KMS-11 (cell line): ENCODE data around the gene SETBP1.

Experiments
- H2AFZ ChIP-seq: fragments of 200-600 bp; sonication (generic); 2 replicates; pipeline ENCODE4 v1.6.1; 2016; ENCODE audit warnings: antibody characterized with exemption, mixed run types, low read depth
- H3K27ac ChIP-seq: fragments of 200-600 bp; sonication (generic); 2 replicates; pipeline ENCODE4 v1.6.1; 2016; ENCODE audit warnings: mild to moderate bottlenecking, mixed run types
- H3K27me3 ChIP-seq: fragments of 200-600 bp; sonication (generic); 2 replicates; pipeline ENCODE4 v1.6.1; 2017; ENCODE audit warnings: mild to moderate bottlenecking, low read depth, mixed run types, moderate library complexity; ENCODE audit not compliant: insufficient read depth
- H3K36me3 ChIP-seq: fragments of 200-600 bp; sonication (generic); 2 replicates; pipeline ENCODE4 v1.6.1; 2017; ENCODE audit warnings: mild to moderate bottlenecking, mixed run types; ENCODE audit not compliant: insufficient read depth
- H3K4me1 ChIP-seq: fragments of 200-600 bp; sonication (generic); 2 replicates; pipeline ENCODE4 v1.6.1; 2016; ENCODE audit warnings: mild to moderate bottlenecking, low read depth, mixed run types; ENCODE audit not compliant: poor library complexity, severe bottlenecking
- H3K4me2 ChIP-seq: fragments of 200-600 bp; sonication (generic); 2 replicates; pipeline ENCODE4 v1.7.0; 2016; ENCODE audit warnings: mild to moderate bottlenecking, mixed run types
- H3K4me3 ChIP-seq: fragments of 200-600 bp; sonication (generic); IDR thresholded peaks from 2 replicates; pipeline ENCODE4 v1.6.1; 2017; ENCODE audit warnings: low read depth, low read length, mixed read lengths; ENCODE audit not compliant: insufficient read depth
- H3K79me2 ChIP-seq: fragments of 200-600 bp; sonication (generic); 2 replicates; pipeline ENCODE4 v1.6.1; 2016; ENCODE audit warnings: low read depth, mixed run types; ENCODE audit not compliant: insufficient read depth
- H3K9ac ChIP-seq: fragments of 200-600 bp; sonication (generic); 2 replicates; pipeline ENCODE4 v1.6.1; 2016; ENCODE audit warnings: mild to moderate bottlenecking, mixed run types
- H4K20me1 ChIP-seq: fragments of 200-600 bp; sonication (generic); 2 replicates; pipeline ENCODE4 v1.6.1; 2016; ENCODE audit warnings: mild to moderate bottlenecking, mixed run types; ENCODE audit not compliant: insufficient read depth
- TF ChIP-seq, protein P1 (sequence below): fragments of 200-600 bp; sonication (generic); conservative IDR thresholded peaks from 2 replicates; pipeline ENCODE4 v1.6.1; 2017; ENCODE audit warnings: low read depth, mild to moderate bottlenecking, antibody characterized with exemption, low read length, moderate library complexity, mixed read lengths

Gene SETBP1

DNA sequence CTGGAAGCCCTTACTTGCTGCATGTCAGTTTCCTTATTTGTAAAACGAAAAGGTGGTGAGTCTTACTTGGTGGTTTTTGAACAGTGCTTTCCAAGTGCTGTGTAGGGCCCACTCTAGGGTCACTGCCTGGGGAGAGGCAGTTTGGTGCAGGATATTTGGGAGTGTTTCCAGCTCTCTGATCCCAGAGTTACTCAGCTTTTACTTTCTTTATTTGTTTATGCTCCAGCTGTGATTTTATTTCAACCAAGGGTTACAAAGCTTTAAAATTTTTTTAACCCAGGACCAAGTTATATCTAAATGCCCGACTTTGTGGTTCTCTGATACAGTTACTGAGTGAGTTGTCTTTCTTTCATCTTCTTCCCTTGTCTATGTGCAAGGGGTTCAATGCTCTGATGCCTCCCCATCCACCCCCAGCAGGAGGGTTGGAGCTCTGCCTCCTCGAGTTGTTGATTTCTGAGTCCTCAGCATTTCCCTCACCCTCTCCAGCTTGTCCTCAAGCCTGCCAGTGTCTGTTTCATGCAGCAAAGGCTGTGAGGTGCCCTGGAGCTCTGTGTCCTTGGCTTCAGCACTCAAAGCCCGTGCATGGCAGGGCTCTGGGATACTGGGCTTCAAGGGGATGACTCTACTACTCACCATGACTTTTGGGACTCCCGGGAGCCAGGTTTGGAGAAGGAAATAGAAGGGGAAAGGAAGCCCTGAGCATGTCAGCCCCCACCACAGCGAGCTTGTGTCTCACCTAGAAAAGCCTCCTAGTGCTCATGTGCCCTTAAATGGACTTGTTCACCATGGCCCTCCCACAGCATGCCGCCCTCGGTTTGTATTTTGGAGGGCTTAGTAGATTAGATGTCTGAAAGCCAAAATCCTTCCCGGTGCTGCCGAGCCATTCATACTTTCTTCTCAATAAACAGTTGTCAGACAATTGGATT, 236.8 kb downstream of the SETBP1 start:
- Histone ChIP-seq H3K4me2 (no peak overlapping the region), H4K20me1 (no peaks in the 10 kb centered on the region), H3K27ac (no peak overlapping the region), H3K4me1 (peaks cover 56% of the 10 kb centered on the region), H3K36me3 (no peaks in the 10 kb centered on the region), H3K27me3 (no peaks in the 10 kb centered on the region), H3K9ac (no peak overlapping the region), H3K79me2 (peaks cover 11% of the 10 kb centered on the region; the same call in 1 of the 2 replicates), H2AFZ (no peak overlapping the region), H3K4me3 (no peak overlapping the region)
- TF ChIP-seq, protein P1, sequence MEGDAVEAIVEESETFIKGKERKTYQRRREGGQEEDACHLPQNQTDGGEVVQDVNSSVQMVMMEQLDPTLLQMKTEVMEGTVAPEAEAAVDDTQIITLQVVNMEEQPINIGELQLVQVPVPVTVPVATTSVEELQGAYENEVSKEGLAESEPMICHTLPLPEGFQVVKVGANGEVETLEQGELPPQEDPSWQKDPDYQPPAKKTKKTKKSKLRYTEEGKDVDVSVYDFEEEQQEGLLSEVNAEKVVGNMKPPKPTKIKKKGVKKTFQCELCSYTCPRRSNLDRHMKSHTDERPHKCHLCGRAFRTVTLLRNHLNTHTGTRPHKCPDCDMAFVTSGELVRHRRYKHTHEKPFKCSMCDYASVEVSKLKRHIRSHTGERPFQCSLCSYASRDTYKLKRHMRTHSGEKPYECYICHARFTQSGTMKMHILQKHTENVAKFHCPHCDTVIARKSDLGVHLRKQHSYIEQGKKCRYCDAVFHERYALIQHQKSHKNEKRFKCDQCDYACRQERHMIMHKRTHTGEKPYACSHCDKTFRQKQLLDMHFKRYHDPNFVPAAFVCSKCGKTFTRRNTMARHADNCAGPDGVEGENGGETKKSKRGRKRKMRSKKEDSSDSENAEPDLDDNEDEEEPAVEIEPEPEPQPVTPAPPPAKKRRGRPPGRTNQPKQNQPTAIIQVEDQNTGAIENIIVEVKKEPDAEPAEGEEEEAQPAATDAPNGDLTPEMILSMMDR = no peak

- peaks cover 11% of the 10 kb centered on the region; the same call in 1 of the 2 replicates for H3K79me2 ChIP-seq
- TF ChIP-seq, protein P1 = no peak
- H3K27ac ChIP-seq = no peak overlapping the region
- no peak overlapping the region for H2AFZ ChIP-seq
- H3K4me2 ChIP-seq = no peak overlapping the region
- H3K36me3 ChIP-seq = no peaks in the 10 kb centered on the region
- H3K4me3 ChIP-seq = no peak overlapping the region
- peaks cover 50% of the 10 kb centered on the region for H3K4me1 ChIP-seq
- H3K27me3 ChIP-seq = no peaks in the 10 kb centered on the region
- no peaks in the 10 kb centered on the region for H4K20me1 ChIP-seq
- H3K9ac ChIP-seq = no peak overlapping the region
Measured at GRCh38 chr18:44918142-44918476, 237.4 kb downstream of the SETBP1 start.

DNA sequence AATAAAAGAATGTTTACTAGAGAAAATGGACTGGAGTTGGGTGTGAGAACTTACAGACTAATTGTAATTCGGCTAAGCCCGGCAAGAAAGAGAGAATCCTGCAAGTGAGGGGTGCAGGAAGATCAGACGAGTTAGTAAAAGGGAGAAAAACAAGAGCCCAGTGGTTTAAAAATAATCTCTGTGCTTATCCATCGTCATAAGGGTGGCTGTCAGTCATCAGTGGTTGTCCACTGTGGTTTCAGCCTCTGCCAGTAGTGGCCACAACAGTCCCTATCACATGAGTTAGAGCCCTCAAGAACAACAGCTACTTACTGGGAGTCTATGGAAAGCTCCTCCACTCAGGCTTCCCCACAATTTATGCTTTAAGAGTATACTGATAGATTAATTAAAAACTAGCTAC, 239.8 kb downstream of the SETBP1 start:
- no peak overlapping the region for H3K9ac ChIP-seq
- H3K27me3 ChIP-seq = no peaks in the 10 kb centered on the region
- no peaks in the 10 kb centered on the region for H3K36me3 ChIP-seq
- H3K4me1 ChIP-seq = peaks cover 37% of the 10 kb centered on the region
- H3K4me2 ChIP-seq = peak overlapping the region; percentile 19; the same call in 1 of the 2 replicates
- no peak overlapping the region for H2AFZ ChIP-seq
- H4K20me1 ChIP-seq = no peaks in the 10 kb centered on the region
- no peak overlapping the region for H3K27ac ChIP-seq
- H3K79me2 ChIP-seq = peaks cover 4% of the 10 kb centered on the region; the same call in 1 of the 2 replicates
- TF ChIP-seq, protein P1 = no peak
- no peak overlapping the region for H3K4me3 ChIP-seq

- Histone ChIP-seq H3K79me2 (peaks cover 4% of the 10 kb centered on the region; the same call in 1 of the 2 replicates), H3K4me2 (no peak overlapping the region), H2AFZ (no peak overlapping the region), H3K36me3 (no peaks in the 10 kb centered on the region), H3K27ac (no peak overlapping the region), H3K4me1 (peaks cover 28% of the 10 kb centered on the region), H4K20me1 (no peaks in the 10 kb centered on the region), H3K4me3 (no peak overlapping the region), H3K9ac (no peak overlapping the region), H3K27me3 (no peaks in the 10 kb centered on the region)
- TF ChIP-seq, protein P1 = no peak
Measured at GRCh38 chr18:44921974-44922373, 241.3 kb downstream of the SETBP1 start.
